Jurkat, Clone E6-1 (cell line): ENCODE data around the gene MLLT10.
A peak's percentile ranks its signal among the peaks of the same experiment; 100 is the strongest.

Experiments
- DNase-seq: peaks from one replicate; pipeline ENCODE4 v3.0.0-alpha.2; 2011; ENCODE audit warnings: low read depth, low spot score
- H3K4me3 ChIP-seq: 2 replicates; pipeline ENCODE4 v1.5.1; 2011; ENCODE audit warnings: mild to moderate bottlenecking, low read length, control low read depth, moderate library complexity

MLLT10 gene

GRCh38 chr10:21742740-21743412 is 208.8 kb downstream of the MLLT10 start:
- H3K4me3 ChIP-seq = no peak overlapping the region
- DNase-seq = no peak

- no peak for DNase-seq
- H3K4me3 ChIP-seq = no peak overlapping the region
Measured at GRCh38 chr10:21744223-21744622, 210.2 kb downstream of the MLLT10 start.

GRCh38 chr10:21746118-21746517 is 212.1 kb downstream of the MLLT10 start:
- H3K4me3 ChIP-seq = no peak overlapping the region
- DNase-seq = peak; percentile 57

DNA sequence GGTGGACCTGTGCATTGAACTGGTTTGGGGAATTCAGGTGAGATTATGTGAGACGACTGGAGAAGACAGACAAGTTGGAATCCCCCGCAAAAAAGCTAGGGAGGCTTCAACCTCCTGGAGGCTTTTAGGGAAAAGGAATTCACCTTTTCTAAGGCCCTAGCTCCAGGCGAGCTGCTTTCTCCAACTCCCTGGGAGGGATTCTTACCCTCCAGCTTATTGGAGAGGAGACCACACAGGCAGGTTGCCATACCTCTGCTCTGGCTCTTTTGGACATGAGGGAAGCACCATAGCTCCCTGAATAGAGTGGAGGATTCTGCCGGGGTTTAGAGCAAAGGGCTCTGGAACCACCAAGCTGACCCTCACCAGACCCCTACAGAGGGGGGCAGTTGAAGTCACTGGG is 213.8 kb downstream of the MLLT10 start:
- no peak for DNase-seq
- no peak overlapping the region for H3K4me3 ChIP-seq

- no peak overlapping the region for H3K4me3 ChIP-seq
- no peak for DNase-seq
Measured at GRCh38 chr10:21749788-21750187, 215.8 kb downstream of the MLLT10 start.

DNA sequence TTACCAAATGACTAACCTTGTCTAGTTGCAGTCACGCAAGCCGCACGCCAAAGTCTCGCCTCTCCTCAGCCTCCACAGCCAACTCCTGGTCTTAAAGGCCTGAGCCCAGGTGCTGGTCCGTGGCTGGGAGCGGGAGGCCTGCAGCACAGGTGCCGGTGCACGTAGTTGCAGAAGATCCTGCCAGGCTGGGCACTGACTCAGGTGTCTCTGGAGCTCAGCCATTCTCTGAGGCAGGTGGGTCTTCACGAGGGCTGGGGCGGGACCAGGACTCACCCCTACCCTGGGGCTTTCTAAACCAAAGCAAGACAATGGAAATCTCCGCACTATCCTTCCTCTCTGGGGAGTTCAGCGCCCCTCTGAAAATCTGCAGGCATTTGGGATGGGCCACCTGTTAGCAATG is 216.4 kb downstream of the MLLT10 start:
- no peak overlapping the region for H3K4me3 ChIP-seq
- no peak for DNase-seq

GRCh38 chr10:21751341-21752310 is 217.6 kb downstream of the MLLT10 start:
- no peak overlapping the region for H3K4me3 ChIP-seq
- DNase-seq = no peak

- H3K4me3 ChIP-seq = no peak overlapping the region
- DNase-seq = no peak
Measured at GRCh38 chr10:21753497-21754270, 219.7 kb downstream of the MLLT10 start.

- H3K4me3 ChIP-seq = no peak overlapping the region
- no peak for DNase-seq
Measured at GRCh38 chr10:21754410-21755011, 220.5 kb downstream of the MLLT10 start.

- DNase-seq = no peak
- H3K4me3 ChIP-seq = no peak overlapping the region
Measured at GRCh38 chr10:21756707-21757106, 222.7 kb downstream of the MLLT10 start.

GRCh38 chr10:21757185-21757901 is 223.3 kb downstream of the MLLT10 start:
- DNase-seq = no peak
- no peak overlapping the region for H3K4me3 ChIP-seq

DNA sequence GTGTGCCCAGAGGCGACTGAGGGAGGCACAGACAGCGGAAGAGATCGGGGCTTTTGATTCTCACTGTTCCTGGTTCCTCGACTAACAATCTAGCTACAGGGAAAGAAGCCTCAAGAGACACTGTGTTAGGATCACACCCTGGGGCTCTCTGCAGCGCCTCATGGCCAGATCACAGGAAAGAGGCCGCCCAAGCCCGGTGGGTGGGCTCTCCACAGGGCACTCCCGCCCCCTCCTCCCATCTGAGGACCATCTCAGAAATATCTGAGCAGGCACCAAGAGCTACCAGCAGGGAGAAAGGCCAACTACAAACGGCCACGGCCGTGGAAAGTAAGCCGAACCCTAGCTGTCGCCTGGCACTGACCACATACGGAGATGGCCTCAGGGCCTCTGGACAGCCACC is 224.2 kb downstream of the MLLT10 start:
- DNase-seq = no peak
- no peak overlapping the region for H3K4me3 ChIP-seq

DNA sequence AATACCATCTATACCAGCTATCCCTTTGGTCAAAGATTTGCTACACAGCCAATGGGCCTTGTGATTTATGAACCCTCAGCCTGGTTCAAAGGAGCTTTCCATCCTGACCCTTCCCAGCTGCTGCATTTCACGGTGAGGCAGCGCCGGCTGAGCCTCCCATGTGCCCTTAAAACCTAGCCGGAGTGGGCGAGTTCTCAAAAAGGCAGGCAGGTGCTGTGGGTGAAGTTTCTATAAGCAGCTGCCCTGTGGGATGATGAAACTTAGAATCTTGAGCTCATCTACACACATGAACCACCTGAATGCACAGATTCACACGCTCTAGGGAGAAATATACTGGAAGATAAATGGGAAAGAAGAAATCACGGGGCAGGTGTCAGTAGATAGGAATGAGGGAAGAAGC is 224.7 kb downstream of the MLLT10 start:
- DNase-seq = no peak
- no peak overlapping the region for H3K4me3 ChIP-seq

GRCh38 chr10:21759232-21759631 is 225.2 kb downstream of the MLLT10 start:
- no peak for DNase-seq
- H3K4me3 ChIP-seq = no peak overlapping the region

DNA sequence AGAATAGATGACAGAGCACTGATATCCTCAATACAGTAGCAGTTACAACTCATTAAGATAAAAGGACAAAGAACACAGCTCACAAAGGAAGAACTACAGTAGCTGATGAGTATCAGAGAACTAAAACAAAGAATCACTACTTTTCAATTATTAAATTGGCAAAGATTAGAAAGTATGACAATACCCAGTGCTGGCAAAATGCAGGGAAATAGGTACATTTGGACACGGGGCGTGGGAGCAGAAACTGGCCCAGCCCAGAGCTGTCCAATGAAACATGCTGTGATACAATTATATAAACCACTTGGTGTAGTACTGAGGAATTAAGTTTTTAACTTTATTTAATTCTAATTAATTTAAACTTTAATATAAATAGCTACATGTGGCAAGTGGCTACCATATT is 226.3 kb downstream of the MLLT10 start:
- DNase-seq = no peak
- no peak overlapping the region for H3K4me3 ChIP-seq

- DNase-seq = no peak
- no peak overlapping the region for H3K4me3 ChIP-seq
Measured at GRCh38 chr10:21764466-21765189, 230.6 kb downstream of the MLLT10 start.

DNA sequence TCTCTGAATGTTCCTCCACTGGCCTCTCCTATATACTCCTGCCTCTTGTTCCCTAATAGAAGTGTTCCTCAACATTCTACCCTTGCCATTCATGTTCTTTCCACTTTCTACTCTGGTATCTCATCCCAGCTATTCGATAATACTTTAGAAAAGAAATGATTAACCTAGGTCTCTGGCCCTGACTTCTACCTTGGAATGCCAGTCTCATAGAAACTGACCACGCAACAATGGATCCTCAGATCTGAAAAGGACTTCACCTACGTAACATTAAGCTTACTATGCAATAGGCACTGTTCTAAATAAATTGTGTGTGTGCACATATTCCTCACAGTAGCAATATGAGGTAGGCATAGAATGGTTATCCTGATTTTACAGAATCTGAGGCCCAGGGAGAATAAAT is 235.0 kb downstream of the MLLT10 start:
- DNase-seq = no peak

GRCh38 chr10:21771219-21771618 is 237.2 kb downstream of the MLLT10 start:
- DNase-seq = no peak
- no peak overlapping the region for H3K4me3 ChIP-seq

More for the DNA sequence above, 235.0 kb downstream of the MLLT10 start:
- no peak overlapping the region for H3K4me3 ChIP-seq
